DMS114 treated with DMSO at 0.1 percent for 48 hours (cell line): ENCODE measurements around the gene MMP2.

Experiments used
- DNase-seq: peaks from one replicate; lab custom pipeline; 2025; ENCODE audit not compliant: unreplicated experiment; lab: John Stamatoyannopoulos, UW

Gene MMP2

DNA sequence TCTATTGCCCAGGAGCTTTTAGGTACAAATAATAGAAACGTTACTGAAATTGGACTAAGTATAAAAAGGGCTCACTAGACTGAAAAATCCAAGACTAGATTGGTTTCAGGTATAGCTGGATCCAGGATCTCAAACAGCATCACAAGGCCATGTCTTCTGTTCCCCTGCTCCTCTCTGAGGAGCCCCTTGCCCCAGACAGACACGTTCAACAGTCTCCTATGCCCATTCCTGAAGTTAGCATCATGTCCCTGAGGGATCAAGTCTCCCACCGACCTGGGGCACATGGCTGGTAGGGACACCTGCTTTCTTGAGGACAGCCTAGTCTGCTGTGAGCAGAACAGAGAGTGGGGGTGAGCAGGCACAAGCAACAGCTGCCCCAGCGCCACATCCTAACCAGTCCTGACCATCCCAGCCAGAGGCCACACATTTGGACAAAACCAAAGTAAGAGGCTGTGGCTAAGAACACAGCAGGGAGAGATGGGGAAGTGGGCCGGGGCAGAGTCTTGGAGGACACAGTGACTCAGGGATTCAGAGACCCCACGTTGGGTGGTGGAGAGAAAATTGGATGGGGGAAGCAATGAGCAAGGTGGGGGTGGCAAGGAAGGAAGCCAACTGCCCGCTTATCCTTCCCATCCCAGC lies 10.5 kb upstream of the MMP2 start:
- no peak for DNase-seq

- DNase-seq, result no peak
These were observed 9.0 kb upstream of the MMP2 start for GRCh38 chr16:55469821-55470532.

DNA sequence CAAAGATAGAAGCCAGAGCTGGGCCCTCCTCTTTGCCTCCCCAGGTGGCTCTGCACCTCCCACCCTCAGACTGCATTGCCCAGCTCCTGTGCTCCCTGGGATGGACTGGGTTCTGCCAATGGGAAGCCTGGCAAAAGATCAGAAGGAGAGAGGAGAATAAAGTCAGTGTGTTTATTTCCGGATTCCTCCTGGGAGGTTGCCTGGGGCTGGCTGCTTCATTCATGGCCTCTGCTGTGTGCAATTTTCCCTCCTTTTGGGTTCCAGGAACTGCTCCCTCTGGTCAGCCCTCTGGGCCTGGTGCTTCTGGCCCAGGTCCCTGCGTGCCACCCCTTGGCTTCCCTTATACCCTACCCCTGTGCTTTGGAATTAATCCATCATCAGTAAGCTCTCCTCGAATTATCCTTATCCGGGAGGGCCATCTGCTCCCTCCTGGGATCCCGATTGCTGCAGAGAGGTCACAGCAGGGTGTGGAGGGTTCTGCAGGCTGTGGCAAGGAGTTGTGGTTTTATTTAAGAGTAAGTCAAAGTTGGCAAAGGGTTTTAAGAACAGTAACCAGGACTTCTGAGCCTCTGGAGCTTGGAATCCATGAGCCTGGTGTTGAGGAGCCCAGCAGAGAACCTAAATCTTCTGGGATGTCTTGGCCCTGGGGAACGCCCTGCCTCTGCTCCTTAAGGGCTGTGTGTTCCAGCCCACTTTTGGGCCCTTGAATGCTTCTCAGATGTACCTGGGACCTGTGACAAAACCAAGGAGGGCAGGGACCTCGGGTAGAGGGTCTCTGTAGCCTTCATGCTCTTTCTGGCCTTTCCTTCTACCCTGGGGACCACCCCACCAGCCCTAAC lies 8.2 kb upstream of the MMP2 start:
- DNase-seq, result no peak

DNA sequence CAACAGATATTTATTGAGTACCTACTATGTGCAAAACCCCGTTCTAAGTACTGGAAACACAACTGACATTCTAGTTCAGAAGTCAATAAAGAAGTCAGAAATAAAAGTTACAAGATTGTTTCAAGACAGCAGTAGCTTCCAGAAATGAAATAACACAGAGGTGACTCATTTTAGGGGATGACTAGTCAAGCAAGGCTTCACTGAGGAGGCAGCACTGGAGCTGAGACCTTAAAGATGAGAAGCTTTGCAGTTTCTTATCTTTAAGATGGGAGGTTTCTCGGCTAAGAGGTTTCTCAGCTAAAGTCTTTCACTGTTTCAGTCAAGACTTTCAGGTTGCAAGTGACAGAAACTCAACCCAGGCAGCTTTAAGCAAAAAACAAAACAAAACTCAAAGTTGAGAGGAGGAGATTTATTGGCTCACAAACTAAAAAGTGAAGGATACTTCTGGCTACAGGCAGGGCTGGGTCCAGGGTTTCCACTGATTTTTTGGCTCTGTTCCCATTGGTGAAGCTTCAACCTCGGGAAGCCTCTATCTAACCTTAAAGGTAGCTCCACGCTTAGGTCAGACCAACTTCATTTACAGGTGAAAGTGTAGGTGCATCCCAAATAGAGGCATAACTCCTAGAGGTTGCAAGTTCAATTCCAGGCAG lies 7.4 kb upstream of the MMP2 start:
- no peak for DNase-seq

DNA sequence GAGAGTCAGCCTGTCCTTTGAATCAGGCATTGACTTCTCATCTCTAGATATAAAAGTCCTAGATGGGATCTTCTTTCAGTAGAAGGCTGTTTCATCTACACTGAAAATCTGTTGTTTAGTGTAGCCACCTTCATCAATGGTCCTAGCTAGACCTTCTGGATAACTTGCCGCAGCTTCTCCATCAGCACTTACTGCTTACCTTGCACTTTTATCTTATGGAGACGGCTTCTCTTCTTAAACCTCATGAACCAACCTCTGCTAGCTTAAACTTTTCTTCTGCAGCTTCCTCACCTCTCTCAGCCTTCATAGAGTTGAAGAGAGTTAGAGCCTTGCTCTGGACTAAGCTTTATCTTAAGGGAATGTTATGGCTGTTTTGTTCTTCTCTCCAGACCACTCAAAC lies 5.4 kb upstream of the MMP2 start:
- DNase-seq, result no peak

DNA sequence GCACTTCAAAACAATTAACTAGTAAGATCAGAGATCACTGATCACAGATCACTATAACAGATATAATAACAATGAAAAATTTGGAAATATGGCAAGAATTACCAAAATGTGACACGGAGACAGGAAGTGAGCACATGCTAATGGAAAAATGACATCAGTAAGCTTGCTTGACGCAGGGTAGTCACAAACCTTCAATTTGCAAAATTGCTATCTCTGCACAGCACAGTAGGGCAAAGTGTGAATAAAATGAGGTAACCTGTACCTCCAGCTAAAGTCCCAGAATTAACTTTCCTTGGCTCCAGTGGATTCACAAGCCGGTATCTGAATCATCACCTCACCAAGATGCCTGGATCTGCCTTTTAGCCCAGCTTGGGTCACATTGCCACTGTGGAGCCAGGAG lies 4.2 kb upstream of the MMP2 start:
- no peak for DNase-seq

DNA sequence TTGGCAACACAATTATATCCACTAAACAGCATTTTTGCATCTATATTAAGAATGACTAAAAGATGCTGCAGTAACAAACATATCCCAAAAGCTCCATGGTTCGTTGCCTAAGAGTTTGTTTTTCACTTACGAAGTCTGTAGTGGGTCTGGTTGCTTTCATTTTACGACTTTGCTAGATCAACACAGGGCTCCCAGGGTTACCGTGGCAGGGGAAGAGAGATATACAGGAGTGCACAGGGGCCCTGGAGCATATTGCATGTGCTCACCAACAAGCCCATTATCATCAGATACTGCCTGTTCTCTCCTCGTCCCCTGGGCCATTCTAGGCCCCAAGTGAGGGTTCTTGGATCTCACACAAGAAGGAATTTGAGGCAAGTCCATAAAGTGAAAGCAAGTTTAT lies 3.1 kb upstream of the MMP2 start:
- no peak for DNase-seq

GRCh38 chr16:55476625-55477533 lies 2.1 kb upstream of the MMP2 start:
- DNase-seq, result no peak

DNA sequence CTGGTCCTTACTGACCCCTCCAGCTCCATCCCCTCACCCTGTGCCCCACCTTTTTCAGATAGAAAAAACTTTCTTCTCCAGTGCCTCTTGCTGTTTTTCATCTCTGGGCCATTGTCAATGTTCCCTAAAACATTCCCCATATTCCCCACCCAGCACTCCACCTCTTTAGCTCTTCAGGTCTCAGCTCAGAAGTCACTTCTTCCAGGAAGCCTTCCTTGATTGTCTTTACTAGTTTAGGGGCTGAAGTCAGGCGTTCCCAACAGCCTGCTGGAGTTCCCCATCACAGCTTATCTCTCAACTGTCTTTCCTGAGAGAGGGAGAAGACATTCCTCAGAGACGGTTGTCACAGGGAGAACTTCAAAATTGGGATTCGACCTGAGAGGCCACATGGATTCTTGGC lies 1.3 kb upstream of the MMP2 start:
- DNase-seq, result no peak

GRCh38 chr16:55479430-55480140 lies 587 bp downstream of the MMP2 start:
- DNase-seq, result no peak

DNA sequence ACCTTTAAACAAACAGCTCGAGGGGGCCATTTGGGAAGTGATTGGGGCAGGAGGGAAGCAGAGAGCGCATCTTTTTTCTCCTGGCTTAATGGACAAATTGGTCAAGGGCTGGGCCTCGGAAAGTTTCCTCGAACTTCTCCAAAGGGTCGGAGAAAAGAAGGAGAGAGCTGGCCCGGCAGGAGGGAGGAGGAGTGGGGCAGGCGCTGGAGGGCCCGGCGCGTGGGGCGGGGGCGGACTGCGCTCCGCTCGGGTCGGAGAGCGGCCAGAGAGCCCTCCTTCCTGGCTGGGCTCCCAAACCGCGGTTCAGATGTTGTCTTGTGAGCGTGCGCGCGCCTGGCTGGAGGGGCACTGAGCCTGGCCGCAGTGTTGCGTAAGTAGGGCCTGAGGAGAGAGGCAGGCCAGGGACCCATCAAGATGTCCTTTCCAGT lies 1.2 kb downstream of the MMP2 start:
- DNase-seq, result no peak

- no peak for DNase-seq
These were observed 2.0 kb downstream of the MMP2 start for GRCh38 chr16:55481023-55481422.

GRCh38 chr16:55482056-55482455 lies 3.1 kb downstream of the MMP2 start:
- DNase-seq, result no peak

DNA sequence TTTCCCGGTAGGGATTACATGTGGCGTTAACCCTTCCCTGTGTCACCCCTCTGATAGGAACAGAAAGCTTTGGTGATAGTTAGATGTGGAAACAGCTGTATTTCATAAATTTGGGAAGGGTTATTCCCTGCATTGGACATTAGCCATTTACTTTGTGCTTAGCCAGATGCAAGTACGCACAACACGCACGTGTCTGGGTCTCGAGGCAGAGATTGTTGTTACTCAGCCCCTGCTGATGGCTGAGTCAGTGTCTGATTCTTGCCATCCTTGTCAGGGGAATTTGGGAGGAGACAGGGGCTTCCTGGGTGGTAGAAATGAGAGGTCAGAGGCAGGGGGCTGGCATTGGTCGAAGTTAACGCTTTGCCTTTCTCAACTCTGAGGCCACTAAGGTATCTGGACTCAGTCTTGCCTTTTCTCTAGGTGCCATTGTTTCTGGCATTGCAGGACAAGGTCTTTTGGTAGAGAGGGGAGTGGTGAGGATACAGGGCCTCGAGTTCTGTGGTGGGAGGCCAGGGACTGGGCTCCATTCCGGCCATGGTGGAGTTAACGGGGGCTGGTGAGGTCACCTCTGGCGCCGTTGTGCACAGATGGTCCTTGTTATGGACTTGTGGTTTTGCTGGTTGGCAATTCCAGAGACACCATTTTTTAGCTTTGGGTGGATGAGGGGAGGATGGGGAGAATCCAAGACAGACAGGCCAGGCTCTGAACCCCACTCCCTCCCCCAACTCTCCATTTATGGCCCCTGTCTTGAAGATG lies 8.2 kb downstream of the MMP2 start:
- DNase-seq, result no peak

DNA sequence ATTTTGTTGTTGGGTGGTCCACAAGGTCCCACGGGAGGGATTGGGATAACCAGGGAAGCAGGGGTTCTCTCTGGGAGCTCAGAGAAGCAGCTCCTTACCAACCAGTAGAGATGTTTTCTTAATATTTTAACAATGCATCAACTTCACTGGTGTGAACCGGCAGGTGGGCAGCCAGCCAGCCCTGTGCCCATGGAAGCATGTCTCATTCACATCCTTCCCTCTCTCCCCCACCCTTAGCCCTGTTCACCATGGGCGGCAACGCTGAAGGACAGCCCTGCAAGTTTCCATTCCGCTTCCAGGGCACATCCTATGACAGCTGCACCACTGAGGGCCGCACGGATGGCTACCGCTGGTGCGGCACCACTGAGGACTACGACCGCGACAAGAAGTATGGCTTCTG lies 9.3 kb downstream of the MMP2 start:
- no peak for DNase-seq

DNA sequence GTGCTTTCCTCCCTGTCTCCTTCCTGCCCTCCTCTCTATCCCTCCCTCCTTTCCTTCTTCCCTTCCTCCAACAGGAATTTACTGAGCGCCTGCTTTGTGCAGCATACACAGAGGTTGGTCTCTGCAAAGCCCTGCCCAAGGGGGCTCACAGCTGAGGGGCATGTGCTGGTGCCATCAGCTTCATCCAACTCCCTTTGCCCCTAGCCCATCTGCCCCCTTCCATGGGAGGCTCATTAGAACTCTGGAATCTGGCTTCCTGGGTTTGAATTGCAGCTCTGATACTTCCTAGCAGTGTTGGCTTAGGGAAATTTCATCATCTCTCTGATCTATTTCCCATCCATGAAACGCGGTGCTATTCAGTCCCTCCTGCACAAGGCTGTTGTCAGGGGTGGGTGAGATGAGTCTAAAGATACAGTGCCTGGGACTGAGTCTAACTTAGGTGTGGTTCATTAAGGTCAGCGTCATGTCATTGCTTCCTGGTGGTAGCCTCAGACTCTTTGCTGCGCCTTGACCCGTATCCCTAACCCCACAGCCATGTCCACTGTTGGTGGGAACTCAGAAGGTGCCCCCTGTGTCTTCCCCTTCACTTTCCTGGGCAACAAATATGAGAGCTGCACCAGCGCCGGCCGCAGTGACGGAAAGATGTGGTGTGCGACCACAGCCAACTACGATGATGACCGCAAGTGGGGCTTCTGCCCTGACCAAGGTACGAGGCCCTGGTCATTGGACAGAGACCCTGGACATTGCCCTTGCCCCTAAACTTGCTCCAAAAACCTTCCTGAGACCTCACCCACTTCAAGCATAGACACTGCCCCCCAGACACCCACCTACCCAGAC lies 10.3 kb downstream of the MMP2 start:
- no peak for DNase-seq

DNA sequence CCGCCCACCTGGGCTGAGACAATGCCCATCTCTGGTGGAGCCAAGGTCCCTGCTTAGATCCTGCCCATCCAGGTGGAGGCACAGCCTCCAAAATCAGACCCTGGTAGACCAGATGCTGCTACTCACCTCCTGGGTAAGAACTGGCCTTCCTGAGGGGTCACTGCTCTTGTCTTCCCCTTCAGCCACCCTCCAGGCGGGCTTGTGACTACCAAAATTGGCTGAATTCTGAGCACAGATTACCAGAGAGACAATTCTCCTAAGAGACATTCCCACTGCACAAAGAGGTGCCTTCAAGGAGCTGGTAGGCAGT lies 10.9 kb downstream of the MMP2 start:
- DNase-seq, result no peak

GRCh38 chr16:55490301-55490700 lies 11.3 kb downstream of the MMP2 start:
- no peak for DNase-seq

DNA sequence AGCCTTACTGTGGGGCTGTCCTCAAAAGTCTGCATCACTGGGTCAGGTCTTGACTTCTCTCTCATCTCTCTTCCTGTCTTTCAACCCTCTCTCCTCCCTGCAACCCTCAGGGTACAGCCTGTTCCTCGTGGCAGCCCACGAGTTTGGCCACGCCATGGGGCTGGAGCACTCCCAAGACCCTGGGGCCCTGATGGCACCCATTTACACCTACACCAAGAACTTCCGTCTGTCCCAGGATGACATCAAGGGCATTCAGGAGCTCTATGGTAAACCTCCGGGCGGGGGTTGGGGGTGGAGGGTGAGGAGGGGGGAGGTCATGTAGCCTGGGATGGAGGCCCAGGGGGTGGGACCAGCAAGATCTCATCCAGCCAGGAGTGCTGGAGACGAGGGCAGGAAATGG lies 12.7 kb downstream of the MMP2 start:
- no peak for DNase-seq
